ENCODE data around the gene BICD1.

BICD1 gene

GRCh38 chr12:32201976-32202375, 95.3 kb downstream of the BICD1 start:
- Histone ChIP-seq H3K4me2 (no peak overlapping the region), H3K4me3 (IDR thresholded peaks at IDR 0.05; ENCODE audit: insufficient read depth, low read depth, low read length) (no peak overlapping the region), H3K9ac (no peak overlapping the region), H3K4me1 (ENCODE audit: low read depth, poor library complexity, severe bottlenecking) (no peaks in the 10 kb centered on the region), H3K27ac (no peak overlapping the region), H3K36me3 (ENCODE audit: insufficient read depth) (no peaks in the 10 kb centered on the region), H3K27me3 (ENCODE audit: insufficient read depth, low read depth) (no peaks in the 10 kb centered on the region), H2AFZ (ENCODE audit: low read depth) (no peak overlapping the region), H4K20me1 (ENCODE audit: insufficient read depth) (no peaks in the 10 kb centered on the region), H3K79me2 (ENCODE audit: insufficient read depth, low read depth) (no peaks in the 10 kb centered on the region)
- TF ChIP-seq, protein P1, sequence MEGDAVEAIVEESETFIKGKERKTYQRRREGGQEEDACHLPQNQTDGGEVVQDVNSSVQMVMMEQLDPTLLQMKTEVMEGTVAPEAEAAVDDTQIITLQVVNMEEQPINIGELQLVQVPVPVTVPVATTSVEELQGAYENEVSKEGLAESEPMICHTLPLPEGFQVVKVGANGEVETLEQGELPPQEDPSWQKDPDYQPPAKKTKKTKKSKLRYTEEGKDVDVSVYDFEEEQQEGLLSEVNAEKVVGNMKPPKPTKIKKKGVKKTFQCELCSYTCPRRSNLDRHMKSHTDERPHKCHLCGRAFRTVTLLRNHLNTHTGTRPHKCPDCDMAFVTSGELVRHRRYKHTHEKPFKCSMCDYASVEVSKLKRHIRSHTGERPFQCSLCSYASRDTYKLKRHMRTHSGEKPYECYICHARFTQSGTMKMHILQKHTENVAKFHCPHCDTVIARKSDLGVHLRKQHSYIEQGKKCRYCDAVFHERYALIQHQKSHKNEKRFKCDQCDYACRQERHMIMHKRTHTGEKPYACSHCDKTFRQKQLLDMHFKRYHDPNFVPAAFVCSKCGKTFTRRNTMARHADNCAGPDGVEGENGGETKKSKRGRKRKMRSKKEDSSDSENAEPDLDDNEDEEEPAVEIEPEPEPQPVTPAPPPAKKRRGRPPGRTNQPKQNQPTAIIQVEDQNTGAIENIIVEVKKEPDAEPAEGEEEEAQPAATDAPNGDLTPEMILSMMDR (conservative IDR thresholded peaks at IDR 0.05; ENCODE audit: low read depth, low read length): no peak

DNA sequence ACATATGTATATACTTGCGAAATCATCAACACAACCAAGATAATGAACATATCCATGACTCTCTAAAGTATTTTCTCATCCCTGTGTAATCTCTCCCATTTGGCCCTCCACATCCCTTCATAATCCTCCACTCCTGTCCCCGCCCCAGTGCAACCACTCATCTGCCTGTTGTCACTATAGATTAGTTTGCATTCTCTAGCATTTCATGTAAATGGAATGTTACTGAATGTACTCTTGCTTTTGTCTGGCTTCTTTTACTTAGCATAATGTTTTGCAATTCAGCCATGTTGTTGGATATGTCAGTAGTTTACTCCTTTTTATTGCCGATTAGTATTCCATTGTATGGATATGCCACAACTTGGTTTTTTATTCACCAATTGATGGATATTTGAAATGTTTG, 99.1 kb downstream of the BICD1 start:
- Histone ChIP-seq H2AFZ (ENCODE audit: low read depth) (no peak overlapping the region), H3K4me3 (IDR thresholded peaks at IDR 0.05; ENCODE audit: insufficient read depth, low read depth, low read length) (no peak overlapping the region), H3K4me1 (ENCODE audit: low read depth, poor library complexity, severe bottlenecking) (no peaks in the 10 kb centered on the region), H4K20me1 (ENCODE audit: insufficient read depth) (no peaks in the 10 kb centered on the region), H3K27me3 (ENCODE audit: insufficient read depth, low read depth) (no peaks in the 10 kb centered on the region), H3K36me3 (ENCODE audit: insufficient read depth) (no peaks in the 10 kb centered on the region), H3K27ac (no peak overlapping the region), H3K9ac (no peak overlapping the region), H3K4me2 (no peak overlapping the region), H3K79me2 (ENCODE audit: insufficient read depth, low read depth) (no peaks in the 10 kb centered on the region)
- TF ChIP-seq, protein P1 (conservative IDR thresholded peaks at IDR 0.05; ENCODE audit: low read depth, low read length): no peak

GRCh38 chr12:32208355-32208754, 101.7 kb downstream of the BICD1 start:
- Histone ChIP-seq H3K79me2 (ENCODE audit: insufficient read depth, low read depth) (no peaks in the 10 kb centered on the region), H3K27ac (no peak overlapping the region), H3K9ac (no peak overlapping the region), H2AFZ (ENCODE audit: low read depth) (no peak overlapping the region), H3K4me1 (ENCODE audit: low read depth, poor library complexity, severe bottlenecking) (no peaks in the 10 kb centered on the region), H3K36me3 (ENCODE audit: insufficient read depth) (no peaks in the 10 kb centered on the region), H3K4me3 (IDR thresholded peaks at IDR 0.05; ENCODE audit: insufficient read depth, low read depth, low read length) (no peak overlapping the region), H3K27me3 (ENCODE audit: insufficient read depth, low read depth) (no peaks in the 10 kb centered on the region), H4K20me1 (ENCODE audit: insufficient read depth) (no peaks in the 10 kb centered on the region), H3K4me2 (no peak overlapping the region)
- TF ChIP-seq, protein P1 (conservative IDR thresholded peaks at IDR 0.05; ENCODE audit: low read depth, low read length): no peak

DNA sequence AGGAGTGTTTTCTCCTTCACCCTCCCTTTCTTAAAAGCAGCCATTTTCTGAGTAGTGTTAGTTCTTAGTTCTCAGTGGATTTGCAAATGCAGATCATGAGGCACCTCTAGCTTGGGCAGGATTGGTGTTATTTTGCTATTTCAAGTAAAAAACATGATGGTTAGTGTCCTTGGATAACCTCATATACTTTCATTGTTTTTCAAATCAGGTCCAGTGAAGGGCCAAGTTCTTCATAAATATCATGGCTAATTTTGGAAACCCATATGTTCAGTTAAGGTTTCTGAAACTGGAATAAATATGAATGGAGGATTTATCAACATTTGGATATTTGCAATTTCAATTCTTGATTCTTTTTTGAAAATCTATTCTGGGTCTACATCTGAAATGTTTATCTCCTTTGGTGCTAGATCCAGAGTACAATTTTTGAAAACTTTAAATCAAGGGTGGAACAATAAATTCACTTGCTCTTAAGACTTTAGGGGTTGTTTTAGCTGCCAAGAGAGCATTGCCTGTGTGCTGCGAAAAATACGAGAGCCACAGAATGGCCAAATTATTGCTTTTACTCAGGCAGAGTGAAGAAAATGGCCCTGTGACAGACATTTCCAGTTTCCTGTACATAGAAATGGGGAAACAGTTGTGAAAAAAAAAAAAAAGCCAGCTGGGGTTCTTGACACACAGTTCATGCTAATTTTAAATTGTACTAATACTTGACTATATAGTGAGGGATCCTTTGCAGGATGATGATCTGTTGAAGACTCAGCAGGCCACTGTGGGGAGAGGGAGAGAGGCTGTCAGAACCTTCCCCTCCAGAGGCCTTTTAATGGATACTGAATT, 104.6 kb downstream of the BICD1 start:
- Histone ChIP-seq H3K79me2 (ENCODE audit: insufficient read depth, low read depth) (no peaks in the 10 kb centered on the region), H3K36me3 (ENCODE audit: insufficient read depth) (no peaks in the 10 kb centered on the region; the same call in 1 of the 2 replicates), H2AFZ (ENCODE audit: low read depth) (no peak overlapping the region), H3K4me1 (ENCODE audit: low read depth, poor library complexity, severe bottlenecking) (no peaks in the 10 kb centered on the region), H4K20me1 (ENCODE audit: insufficient read depth) (no peaks in the 10 kb centered on the region), H3K4me3 (IDR thresholded peaks at IDR 0.05; ENCODE audit: insufficient read depth, low read depth, low read length) (no peak overlapping the region), H3K9ac (no peak overlapping the region), H3K4me2 (no peak overlapping the region), H3K27ac (no peak overlapping the region), H3K27me3 (ENCODE audit: insufficient read depth, low read depth) (no peaks in the 10 kb centered on the region)
- TF ChIP-seq, protein P1 (conservative IDR thresholded peaks at IDR 0.05; ENCODE audit: low read depth, low read length): no peak

Measured in KMS-11 (cell line).